SK-N-SH treated with all-trans-retinoic acid at 6 μM for 48 hours (cell line): ENCODE data around the gene WNK1.

ENCODE experiments used
- CSDC2 ChIP-seq: fragments of 250-450 bp; sonication (Bioruptor Pico); IDR thresholded peaks from 2 replicates; pipeline ENCODE4 v1.5.0; 2020; ENCODE audit warnings: mild to moderate bottlenecking, moderate library complexity
- OSR1 ChIP-seq: fragments of 250-450 bp; sonication (Bioruptor Pico); IDR thresholded peaks from 2 replicates; pipeline ENCODE4 v1.8.0; 2022; ENCODE audit warnings: moderate library complexity, mild to moderate bottlenecking, inconsistent platforms
- PATZ1 ChIP-seq: fragments of 250-450 bp; sonication (Bioruptor Pico); IDR thresholded peaks from 2 replicates; pipeline ENCODE4 v1.8.0; 2020; ENCODE audit warnings: mild to moderate bottlenecking, moderate library complexity, borderline replicate concordance
- SNAI2 ChIP-seq: fragments of 250-450 bp; sonication (Bioruptor Pico); IDR thresholded peaks from 2 replicates; pipeline ENCODE4 v1.5.0; 2020; ENCODE audit warnings: mild to moderate bottlenecking, moderate library complexity
- TCF4 ChIP-seq: fragments of 250-450 bp; sonication (Bioruptor Pico); IDR thresholded peaks from 2 replicates; pipeline ENCODE4 v1.8.0; 2021; ENCODE audit warnings: mild to moderate bottlenecking, moderate library complexity, borderline replicate concordance
- TF ChIP-seq, protein P1 (sequence below): fragments of 250-450 bp; sonication (Bioruptor Pico); IDR thresholded peaks from 2 replicates; pipeline ENCODE4 v1.8.0; 2021; ENCODE audit warnings: low read depth, mild to moderate bottlenecking, moderate library complexity, borderline replicate concordance

DNA sequence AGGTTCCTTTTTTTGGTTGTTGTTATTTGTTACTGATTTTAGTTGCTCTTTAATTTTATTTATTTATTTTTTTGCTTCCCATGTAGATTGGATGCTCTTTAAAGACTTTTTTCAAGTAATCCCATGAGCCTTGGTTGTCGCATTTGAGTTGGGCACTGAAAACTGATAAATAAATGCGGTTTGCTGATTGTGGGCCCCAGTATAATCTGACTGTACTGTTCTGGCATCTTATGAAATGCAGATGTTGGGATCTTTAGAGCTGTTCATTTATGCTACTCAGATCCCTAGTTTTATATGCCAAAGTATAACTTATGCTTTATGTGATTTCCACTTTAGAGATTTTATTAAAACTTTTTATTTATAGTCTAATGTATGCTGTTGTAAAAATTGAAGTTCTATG lies 33.3 kb downstream of the WNK1 start:
- TF ChIP-seq, protein P1, sequence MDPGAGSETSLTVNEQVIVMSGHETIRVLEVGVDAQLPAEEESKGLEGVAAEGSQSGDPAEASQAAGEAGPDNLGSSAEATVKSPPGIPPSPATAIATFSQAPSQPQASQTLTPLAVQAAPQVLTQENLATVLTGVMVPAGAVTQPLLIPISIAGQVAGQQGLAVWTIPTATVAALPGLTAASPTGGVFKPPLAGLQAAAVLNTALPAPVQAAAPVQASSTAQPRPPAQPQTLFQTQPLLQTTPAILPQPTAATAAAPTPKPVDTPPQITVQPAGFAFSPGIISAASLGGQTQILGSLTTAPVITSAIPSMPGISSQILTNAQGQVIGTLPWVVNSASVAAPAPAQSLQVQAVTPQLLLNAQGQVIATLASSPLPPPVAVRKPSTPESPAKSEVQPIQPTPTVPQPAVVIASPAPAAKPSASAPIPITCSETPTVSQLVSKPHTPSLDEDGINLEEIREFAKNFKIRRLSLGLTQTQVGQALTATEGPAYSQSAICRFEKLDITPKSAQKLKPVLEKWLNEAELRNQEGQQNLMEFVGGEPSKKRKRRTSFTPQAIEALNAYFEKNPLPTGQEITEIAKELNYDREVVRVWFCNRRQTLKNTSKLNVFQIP (CRISPR knock-in tag): no peak
- TF ChIP-seq PATZ1 (CRISPR knock-in tag) (no peak), TCF4 (CRISPR knock-in tag) (no peak), CSDC2 (no peak), SNAI2 (CRISPR knock-in tag) (no peak), OSR1 (CRISPR knock-in tag) (no peak)
